HG03280 (cell line): ENCODE measurements around the gene SCAF4.
"Not testable (repeated sequence)": the region's sequence is repeated elsewhere in the genome, so short reads cannot be mapped to it uniquely, and the experiment has no call there.

ENCODE experiments used
- ATAC-seq: cut with Tn5 transposase; IDR thresholded peaks from one replicate; pipeline ENCODE4 v1.9.1; 2021; ENCODE audit warnings: mild to moderate bottlenecking, moderate library complexity; ENCODE audit not compliant: unreplicated experiment

Gene SCAF4

DNA sequence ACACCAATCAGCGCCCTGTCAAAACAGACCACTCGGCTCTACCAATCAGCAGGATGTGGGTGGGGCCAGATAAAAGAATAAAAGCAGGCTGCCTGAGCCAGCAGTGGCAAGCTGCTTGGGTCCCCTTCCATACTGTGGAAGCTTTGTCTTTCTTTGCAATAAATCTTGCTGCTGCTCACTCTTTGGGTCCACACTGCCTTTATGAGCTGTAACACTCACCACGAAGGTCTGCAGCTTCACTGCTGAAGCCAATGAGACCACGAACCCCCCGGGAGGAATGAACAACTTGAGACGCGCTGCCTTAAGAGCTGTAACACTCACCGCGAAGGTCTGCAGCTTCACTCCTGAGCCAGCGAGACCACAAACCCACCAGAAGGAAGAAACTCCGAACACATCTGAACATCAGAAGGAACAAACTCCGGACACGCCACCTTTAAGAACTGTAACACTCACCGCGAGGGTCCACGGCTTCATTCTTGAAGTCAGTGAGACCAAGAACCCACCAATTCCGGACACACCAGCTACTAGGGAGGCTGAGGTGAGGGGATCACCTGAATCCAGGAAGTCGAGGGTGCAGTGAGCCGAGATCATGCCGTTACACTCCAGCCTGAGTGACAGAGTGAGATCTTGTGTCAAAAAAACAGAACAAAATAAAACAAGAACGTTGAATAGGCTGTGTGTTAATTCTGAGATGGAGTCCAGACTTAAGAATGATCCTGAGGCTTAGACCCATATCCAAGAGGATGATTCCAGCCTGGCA, 76.9 kb downstream of the SCAF4 start:
- not testable (repeated sequence) for ATAC-seq

DNA sequence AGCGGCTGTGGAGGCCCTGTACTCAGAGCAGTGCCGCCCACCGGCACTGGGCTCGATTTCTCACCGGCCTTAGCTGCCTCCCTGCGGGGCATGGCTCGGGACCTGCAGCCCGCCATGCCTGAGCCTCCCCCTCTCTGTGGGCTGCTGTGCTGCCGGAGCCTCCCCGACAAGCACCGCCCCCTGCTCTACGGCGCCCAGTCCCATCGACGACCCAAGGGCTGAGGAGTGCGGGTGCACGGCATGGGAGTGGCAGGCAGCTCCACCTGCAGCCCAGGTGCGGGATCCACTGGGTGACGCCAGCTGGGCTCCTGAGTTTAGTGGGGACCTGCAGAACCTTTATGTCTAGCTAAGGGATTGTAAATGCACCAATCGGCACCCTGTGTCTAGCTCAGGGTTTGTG, 77.6 kb downstream of the SCAF4 start:
- no peak for ATAC-seq

DNA sequence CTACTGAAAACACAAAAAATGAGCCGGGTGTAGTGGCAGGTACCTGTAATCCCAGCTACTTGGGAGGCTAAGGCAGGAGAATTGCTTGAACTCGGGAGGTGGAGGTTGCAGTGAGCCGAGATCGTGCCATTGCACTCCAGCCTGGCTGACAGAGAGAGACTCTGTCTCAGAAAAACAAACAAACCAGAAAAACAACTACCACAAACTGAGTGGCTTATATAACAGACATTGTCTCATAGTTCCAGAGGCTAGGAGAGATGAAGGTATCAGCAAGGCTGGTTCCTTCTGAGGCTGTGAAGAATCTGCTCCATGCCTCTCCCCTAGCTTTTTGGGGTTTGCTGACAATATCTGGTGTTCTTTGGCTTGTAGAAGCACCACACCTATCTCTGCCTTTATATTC, 80.4 kb downstream of the SCAF4 start:
- not testable (repeated sequence) for ATAC-seq

GRCh38 chr21:31650930-31651329, 81.0 kb downstream of the SCAF4 start:
- ATAC-seq = no peak

- ATAC-seq = no peak
Measured at GRCh38 chr21:31647650-31648049, 84.3 kb downstream of the SCAF4 start.

DNA sequence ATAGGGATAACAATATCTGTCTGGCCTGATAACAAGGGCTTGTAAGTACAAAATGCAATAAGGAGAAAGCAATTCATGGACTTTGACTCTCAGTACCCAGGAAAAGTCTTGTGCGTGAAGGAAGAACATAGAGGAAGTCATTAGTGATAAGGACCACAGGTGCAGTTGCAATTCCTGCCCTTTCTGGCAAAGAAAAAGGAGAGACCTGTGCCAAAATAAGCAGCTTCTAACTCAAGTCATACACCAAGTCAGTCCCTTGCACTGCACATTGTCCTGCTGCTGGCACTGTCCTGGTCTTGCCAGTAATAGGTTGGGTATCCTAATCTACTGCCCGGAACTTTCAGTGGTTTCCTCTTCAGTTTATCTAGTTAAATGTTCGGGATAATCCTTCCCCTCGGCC, 87.3 kb downstream of the SCAF4 start:
- ATAC-seq = no peak

DNA sequence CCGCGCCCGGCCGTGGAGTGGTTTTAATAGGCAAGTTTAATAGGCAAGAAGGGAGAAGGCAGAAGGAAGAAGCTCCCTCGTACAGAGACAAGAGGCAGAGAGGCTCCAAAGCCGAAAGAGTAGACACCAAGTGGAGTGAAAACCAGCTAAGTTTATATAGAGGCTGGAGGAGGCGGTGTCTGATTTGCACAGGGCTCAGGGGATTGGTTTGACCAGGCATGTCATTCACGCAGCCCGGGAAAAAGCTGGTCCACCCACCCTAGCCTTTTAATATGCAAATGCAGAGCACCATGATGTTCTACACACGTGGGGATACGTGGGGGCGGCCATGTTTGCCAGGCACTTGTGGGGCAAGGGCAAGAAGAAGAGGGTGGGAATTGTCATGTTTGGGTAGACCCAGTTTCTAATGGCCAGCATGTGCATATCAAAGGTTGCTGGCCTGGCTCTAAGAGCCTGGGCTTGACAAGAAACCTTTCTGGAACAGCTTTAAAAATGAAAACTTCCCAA, 90.4 kb downstream of the SCAF4 start:
- no peak for ATAC-seq

DNA sequence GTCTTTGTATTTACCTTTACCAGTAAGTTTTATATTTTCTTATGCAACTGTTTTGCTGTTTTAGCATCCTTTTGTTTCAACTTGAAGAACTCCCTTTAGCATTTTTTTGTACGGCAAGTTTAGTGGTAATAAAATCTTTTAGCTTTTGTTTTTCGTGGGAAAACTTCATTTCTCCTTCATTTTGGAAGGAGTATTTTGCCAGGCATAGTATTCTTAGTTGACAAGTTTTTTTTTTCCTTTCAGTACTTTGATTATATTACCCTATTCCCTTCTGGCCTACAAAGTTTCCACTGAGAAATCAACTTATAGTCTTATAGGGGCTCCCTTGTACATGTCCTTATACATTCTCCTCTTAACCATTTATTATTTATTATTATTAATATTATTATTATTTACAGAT, 95.0 kb downstream of the SCAF4 start:
- no peak for ATAC-seq

DNA sequence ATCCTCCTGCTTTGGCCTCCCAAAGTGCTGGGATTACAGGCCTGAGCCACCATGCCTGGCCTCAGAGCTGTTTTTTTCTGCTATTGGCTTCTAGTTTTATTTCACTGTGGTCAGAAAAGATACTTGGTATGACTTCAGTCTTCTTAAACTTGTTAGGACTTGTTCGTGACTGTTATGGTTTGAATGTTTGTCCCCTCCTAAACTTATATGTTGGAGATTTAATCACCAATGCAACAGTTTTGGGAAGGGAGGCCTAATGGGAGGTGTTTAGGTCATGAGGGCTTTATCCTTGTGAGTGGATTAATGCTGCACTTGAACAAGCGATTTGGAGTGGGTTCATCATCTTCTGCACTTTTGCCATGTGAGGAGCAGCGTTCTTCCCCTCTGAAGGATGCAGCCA, 96.9 kb downstream of the SCAF4 start:
- no peak for ATAC-seq

DNA sequence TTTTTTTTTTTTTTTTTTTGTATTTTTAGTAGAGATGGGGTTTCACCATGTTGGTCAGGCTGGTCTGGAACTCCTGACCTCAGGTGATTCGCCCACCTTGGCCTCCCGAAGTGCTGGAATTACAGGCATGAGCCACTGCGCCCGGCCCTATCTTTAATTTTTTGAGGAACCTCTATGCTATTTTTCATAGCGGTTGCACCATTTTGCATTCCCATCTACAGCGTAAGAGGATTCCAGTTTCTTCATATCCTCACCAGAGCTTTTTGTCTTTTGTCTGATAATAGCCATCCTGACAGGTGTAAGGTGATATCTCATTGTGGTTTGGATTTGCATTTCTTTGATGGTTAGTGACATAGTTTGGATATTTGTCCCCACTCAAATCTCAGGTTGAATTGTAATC, 100.0 kb downstream of the SCAF4 start:
- not testable (repeated sequence) for ATAC-seq

DNA sequence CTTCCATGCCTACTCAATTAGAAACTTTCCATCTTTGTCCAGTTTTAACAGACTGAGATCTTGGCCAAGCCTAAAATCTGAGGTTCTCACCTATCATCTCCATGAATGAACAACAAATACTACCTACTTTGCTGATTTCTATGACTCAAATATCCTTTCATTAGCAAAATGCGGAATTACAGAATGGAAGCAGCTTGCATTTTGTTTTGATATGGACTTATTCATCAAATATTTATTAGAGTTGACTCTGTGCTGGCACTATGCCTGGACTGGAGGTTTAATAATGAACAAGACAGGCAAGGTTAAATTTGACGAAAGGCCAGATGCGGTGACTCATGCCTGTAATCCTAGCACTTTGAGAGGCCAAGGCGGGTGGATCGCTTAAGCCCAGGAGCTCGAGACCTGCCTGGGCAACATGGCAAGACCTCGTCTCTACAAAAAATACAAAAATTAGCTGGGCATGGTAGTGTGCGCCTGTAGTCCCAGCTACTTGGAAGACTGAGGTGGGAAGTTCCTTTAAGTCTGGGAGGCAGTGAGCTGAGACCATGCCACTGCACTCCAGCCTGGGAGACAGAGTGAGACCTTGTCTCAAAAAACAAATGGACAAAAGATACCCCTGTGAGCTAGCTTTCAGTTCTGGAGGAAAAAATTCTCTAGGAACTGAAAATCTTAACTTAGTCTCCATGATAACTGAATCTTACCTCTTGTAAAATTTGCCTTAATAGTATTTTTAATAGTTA, 101.8 kb downstream of the SCAF4 start:
- no peak for ATAC-seq

- no peak for ATAC-seq
Measured at GRCh38 chr21:31624961-31625491, 106.9 kb downstream of the SCAF4 start.

- ATAC-seq = no peak
Measured at GRCh38 chr21:31624181-31624580, 107.7 kb downstream of the SCAF4 start.

DNA sequence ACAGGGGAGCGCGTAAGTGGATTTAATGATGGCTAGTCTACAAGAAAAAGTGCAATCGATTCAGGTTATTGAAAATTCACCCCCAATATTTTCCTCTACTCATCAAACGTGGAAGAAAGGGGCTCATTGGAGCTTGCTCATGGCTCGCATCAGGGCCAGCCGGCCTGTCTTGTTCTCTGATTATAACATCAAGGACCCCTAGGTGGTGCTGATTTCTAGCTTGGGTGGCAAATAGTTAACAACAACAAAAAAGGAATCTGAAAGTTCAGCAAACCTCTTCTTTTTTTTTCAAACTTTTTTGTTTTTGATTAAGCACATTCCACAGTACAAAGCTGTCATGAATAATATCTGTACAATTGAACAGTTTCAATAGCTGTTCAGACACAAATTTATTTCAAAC, 108.3 kb downstream of the SCAF4 start:
- no peak for ATAC-seq

DNA sequence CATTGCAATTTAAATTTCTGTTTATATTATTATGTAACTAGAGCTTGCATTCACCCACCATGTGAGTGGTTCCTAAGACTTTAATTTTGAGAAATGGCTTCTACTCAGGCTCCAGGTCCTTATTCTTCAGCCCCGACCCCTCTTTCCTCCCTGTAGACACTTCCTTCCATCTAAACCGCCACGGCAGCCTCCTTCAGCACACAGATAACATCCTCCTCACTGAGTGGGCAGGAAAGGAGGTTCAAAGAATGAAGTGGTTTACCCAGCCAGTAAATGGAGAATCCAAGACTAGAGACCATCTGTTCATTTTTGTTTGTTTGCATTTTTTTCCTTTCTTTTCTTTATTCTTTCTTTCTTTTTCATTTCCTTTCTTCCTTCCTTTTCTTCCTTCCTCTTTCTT, 109.5 kb downstream of the SCAF4 start:
- ATAC-seq = no peak
